ENCODE measurements around the gene GCG.

The GCG gene

GRCh38 chr2:162106146-162106551 is 45.9 kb downstream of the GCG start:
- in situ Hi-C loops (cut with MboI; ENCODE audit: low sequenced_read_pairs), result no loop called here

GRCh38 chr2:162103443-162104009 is 48.5 kb downstream of the GCG start:
- in situ Hi-C loops (cut with MboI; ENCODE audit: low sequenced_read_pairs), result no loop called here

GRCh38 chr2:162100579-162100978 is 51.5 kb downstream of the GCG start:
- in situ Hi-C loops (cut with MboI; ENCODE audit: low sequenced_read_pairs), result no loop called here

- in situ Hi-C loops (cut with MboI; ENCODE audit: low sequenced_read_pairs), result no loop called here
Observed at GRCh38 chr2:162099836-162100235, 52.2 kb downstream of the GCG start.
